Common myeloid progenitor, CD34-positive (primary cell): ENCODE results near the gene SRP9.

Experiments used
- CTCF ChIA-PET: fragments of 350-600 bp; sonication (Branson Sonifier 250); formaldehyde crosslinking; loops from one replicate; lab custom pipeline; 2021; ENCODE audit warnings: antibody characterized with exemption; lab: Charles Lee
- POLR2A ChIA-PET: fragments of 350-600 bp; sonication (Branson Sonifier 250); formaldehyde crosslinking; loops from one replicate; lab custom pipeline; 2021; ENCODE audit warnings: antibody characterized with exemption; lab: Charles Lee
- DNase-seq, 3 donors: peaks; one replicate each; pipeline versions ENCODE4 v3.0.0 to v3.0.0-alpha.2; 2013
- H3K27ac ChIP-seq, 2 experiments: 1 replicate in 1 of 2; 2 replicates in 1 of 2; pipeline ENCODE4 v1.7.0; 2013; ENCODE audit warnings: inconsistent platforms in 2 of 2, low read length in 2 of 2, mild to moderate bottlenecking in 2 of 2, low read depth in 1 of 2, moderate library complexity in 1 of 2; ENCODE audit not compliant: severe bottlenecking in 2 of 2, insufficient read depth in 1 of 2, poor library complexity in 1 of 2
- H3K27me3 ChIP-seq, 5 experiments: replicated peaks in 2 of 5; 1 replicate in 3 of 5; 2 replicates in 2 of 5; pipeline versions ENCODE4 v1.6.1 to v1.7.0; 2013; ENCODE audit warnings: low read length in 4 of 5, mild to moderate bottlenecking in 2 of 5, moderate library complexity in 2 of 5, inconsistent platforms in 1 of 5; ENCODE audit not compliant: insufficient read depth in 5 of 5, control insufficient read depth in 4 of 5
- H3K36me3 ChIP-seq, 4 experiments: 1 replicate in 2 of 4; 2 replicates in 2 of 4; pipeline versions ENCODE4 v1.6.1 to v1.7.0; 2013; ENCODE audit warnings: low read length in 3 of 4, control low read depth in 1 of 4, mild to moderate bottlenecking in 1 of 4; ENCODE audit not compliant: control insufficient read depth in 4 of 4, insufficient read depth in 4 of 4
- H3K4me1 ChIP-seq, 4 experiments: 1 replicate in 3 of 4; 2 replicates in 1 of 4; pipeline versions ENCODE4 v1.6.1 to v1.7.1; 2013; ENCODE audit warnings: low read length in 3 of 4, mild to moderate bottlenecking in 3 of 4, control low read depth in 1 of 4, inconsistent platforms in 1 of 4, moderate library complexity in 1 of 4; ENCODE audit not compliant: control insufficient read depth in 4 of 4, insufficient read depth in 4 of 4; ENCODE audit errors: control extremely low read depth in 1 of 4
- H3K4me3 ChIP-seq, 7 experiments: 1 replicate in 4 of 7; 2 replicates in 3 of 7; pipeline versions ENCODE4 v1.5.1 to v1.7.0; 2013; ENCODE audit warnings: mild to moderate bottlenecking in 7 of 7, low read length in 6 of 7, moderate library complexity in 6 of 7, inconsistent platforms in 2 of 7, low read depth in 2 of 7, control low read depth in 1 of 7; ENCODE audit not compliant: insufficient read depth in 4 of 7, control insufficient read depth in 1 of 7; ENCODE audit errors: extremely low read depth in 1 of 7
- H3K9me3 ChIP-seq, 5 experiments: 1 replicate in 4 of 5; 2 replicates in 1 of 5; pipeline versions ENCODE4 v1.6.1 to v1.7.1; 2013; ENCODE audit warnings: low read length in 4 of 5, mild to moderate bottlenecking in 2 of 5, inconsistent platforms in 1 of 5, low read depth in 1 of 5, moderate library complexity in 1 of 5; ENCODE audit not compliant: control insufficient read depth in 4 of 5, insufficient read depth in 2 of 5; ENCODE audit errors: control extremely low read depth in 1 of 5
- WGBS: methylation state at CpG from one replicate; pipeline ENCODE4 v1.1.5; 2013; ENCODE audit not compliant: insufficient coverage; 5-methylcytosine and 5-hydroxymethylcytosine counted together

Gene SRP9

GRCh38 chr1:225748529-225748928 lies 29.1 kb upstream of the SRP9 start:
- 96% methylated on average over 9 of the region's 10 CpGs for WGBS
- peaks cover 0 to 2% (median 0%) of the 10 kb centered on the region in 5 experiments for H3K27me3 ChIP-seq
- CTCF ChIA-PET, result no interaction called here
- no peaks in the 10 kb centered on the region for H3K9me3 ChIP-seq
- no peak overlapping the region for H3K27ac ChIP-seq
- H3K4me3 ChIP-seq, result no peak overlapping the region
- H3K36me3 ChIP-seq, result no peaks in the 10 kb centered on the region
- POLR2A ChIA-PET, result no interaction called here
- no peaks in the 10 kb centered on the region for H3K4me1 ChIP-seq
- no peak for DNase-seq

DNA sequence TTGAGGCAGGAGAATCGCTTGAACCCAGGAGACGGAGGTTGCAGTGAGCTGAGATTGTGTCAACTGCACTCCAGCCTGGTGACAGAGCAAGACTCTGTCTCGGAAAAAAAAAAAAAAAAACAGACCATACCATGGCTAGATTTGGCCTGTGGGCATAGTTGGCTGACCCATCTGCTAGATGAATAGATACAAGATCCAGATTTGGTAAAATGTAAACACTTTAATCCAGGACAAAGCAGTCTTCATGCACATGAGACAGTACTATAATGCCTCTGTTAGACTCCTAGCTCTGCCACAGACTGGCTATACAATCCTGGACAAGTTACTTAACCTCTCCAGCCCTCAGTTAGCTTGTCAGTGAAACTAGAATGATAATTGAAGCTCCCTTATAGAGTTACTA lies 27.9 kb upstream of the SRP9 start:
- CTCF ChIA-PET, result interaction anchor here (0.8 to 1.7 kb wide), 4 partner anchors 15 to 24 kb away, joined by 3 to 4 read pairs (median 4); no protein-coding TSS in a partner anchor
- no peaks in the 10 kb centered on the region for H3K4me1 ChIP-seq

GRCh38 chr1:225750420-225750819 lies 27.2 kb upstream of the SRP9 start:
- no peak for DNase-seq
- Histone ChIP-seq H3K36me3 (no peaks in the 10 kb centered on the region), H3K4me3 (no peak overlapping the region), H3K27ac (no peak overlapping the region), H3K9me3 (no peaks in the 10 kb centered on the region), H3K27me3 (peaks cover 0 to 2% (median 0%) of the 10 kb centered on the region in 5 experiments), H3K4me1 (peaks cover 0 to 7% (median 2%) of the 10 kb centered on the region in 4 experiments)
- ChIA-PET CTCF (interaction anchor here (1.1 to 1.7 kb wide), 2 partner anchors 14 to 23 kb away, joined by 3 to 4 read pairs; no protein-coding TSS in a partner anchor), POLR2A (interaction anchor here (0.6 kb wide), 1 partner anchor 426 kb away, joined by 3 read pairs; no protein-coding TSS in a partner anchor)
- WGBS, result 65% methylated on average over 4 of the region's 4 CpGs

More for the DNA sequence above, 27.9 kb upstream of the SRP9 start:
- H3K4me3 ChIP-seq, result no peak overlapping the region
- no peak for DNase-seq
- H3K36me3 ChIP-seq, result no peaks in the 10 kb centered on the region
- 100% methylated on average over 3 of the region's 3 CpGs for WGBS
- POLR2A ChIA-PET, result interaction anchor here (0.6 kb wide), 1 partner anchor 127 kb away, joined by 3 read pairs; no protein-coding TSS in a partner anchor
- no peak overlapping the region for H3K27ac ChIP-seq
- peaks cover 0 to 2% (median 0%) of the 10 kb centered on the region in 5 experiments for H3K27me3 ChIP-seq
- H3K9me3 ChIP-seq, result no peaks in the 10 kb centered on the region

GRCh38 chr1:225750875-225751824 lies 26.5 kb upstream of the SRP9 start:
- WGBS, result 97% methylated on average over 10 of the region's 11 CpGs
- peaks cover 0 to 2% (median 0%) of the 10 kb centered on the region in 5 experiments for H3K27me3 ChIP-seq
- DNase-seq, result no peak
- no peaks in the 10 kb centered on the region for H3K9me3 ChIP-seq
- H3K4me3 ChIP-seq, result no peak overlapping the region
- no peaks in the 10 kb centered on the region for H3K36me3 ChIP-seq
- H3K27ac ChIP-seq, result no peak overlapping the region
- ChIA-PET CTCF (interaction anchor here (1.1 to 1.7 kb wide), 3 partner anchors 14 to 22 kb away, joined by 3 to 4 read pairs (median 3); no protein-coding TSS in a partner anchor), POLR2A (no interaction called here)
- H3K4me1 ChIP-seq, result peaks cover 0 to 10% (median 3%) of the 10 kb centered on the region in 4 experiments

DNA sequence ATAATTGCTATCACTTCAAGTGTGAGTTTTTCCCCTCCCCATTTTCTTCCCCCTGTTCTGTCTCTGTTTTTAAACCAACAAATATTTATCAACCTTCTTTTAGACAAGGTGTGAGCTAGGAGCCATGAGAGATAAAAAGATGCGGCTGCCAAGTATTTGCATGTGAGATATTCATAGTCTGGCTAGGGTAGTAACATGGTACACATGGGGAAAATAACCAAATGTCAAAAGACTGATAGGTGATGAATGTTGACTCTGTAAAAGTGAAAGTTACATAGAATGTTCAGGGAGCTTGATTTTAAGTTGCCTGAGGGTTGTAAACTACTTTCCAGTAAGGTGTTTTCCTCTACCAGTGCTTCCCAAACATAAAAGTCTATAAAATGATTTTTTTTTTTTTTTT lies 25.4 kb upstream of the SRP9 start:
- WGBS, result 100% methylated on average over 1 of the region's 1 CpG
- POLR2A ChIA-PET, result no interaction called here
- DNase-seq, result no peak
- Histone ChIP-seq H3K27ac (no peak overlapping the region), H3K27me3 (peaks cover 0 to 2% (median 0%) of the 10 kb centered on the region in 5 experiments), H3K36me3 (no peaks in the 10 kb centered on the region), H3K9me3 (no peaks in the 10 kb centered on the region), H3K4me1 (peaks cover 0 to 10% (median 3%) of the 10 kb centered on the region in 4 experiments), H3K4me3 (no peak overlapping the region)
- CTCF ChIA-PET, result interaction anchor here (1.1 kb wide), 1 partner anchor 16 kb away, joined by 3 read pairs; no protein-coding TSS in a partner anchor

- H3K36me3 ChIP-seq, result no peaks in the 10 kb centered on the region
- peak in 2 of 3 donors; percentile 31 to 34 for DNase-seq
- peaks cover 0 to 2% (median 0%) of the 10 kb centered on the region in 5 experiments for H3K27me3 ChIP-seq
- H3K4me1 ChIP-seq, result peaks cover 0 to 10% (median 3%) of the 10 kb centered on the region in 4 experiments
- WGBS, result 90% methylated on average over 10 of the region's 10 CpGs
- H3K9me3 ChIP-seq, result no peaks in the 10 kb centered on the region
- no peak overlapping the region for H3K4me3 ChIP-seq
- ChIA-PET CTCF (no interaction called here), POLR2A (no interaction called here)
- H3K27ac ChIP-seq, result no peak overlapping the region
These were observed 22.5 kb upstream of the SRP9 start for GRCh38 chr1:225754940-225755641.
